Ovary (tissue), 3 donors: ENCODE measurements around the gene GDF2.

Source experiments
- CTCF ChIP-seq, 3 donors: fragments of 450-650 bp in 2 of 3; fragments of 200-600 bp in 1 of 3; IDR thresholded peaks; one replicate each; pipeline versions ENCODE4 v1.5.1 to v1.8.0; 2016 to 2022; ENCODE audit warnings: antibody characterized with exemption in 3 of 3, mild to moderate bottlenecking in 1 of 3
- EP300 ChIP-seq: sonication (generic); formaldehyde crosslinking; IDR thresholded peaks from one replicate; pipeline ENCODE4 v1.6.1; 2017; ENCODE audit warnings: antibody characterized with exemption
- POLR2A ChIP-seq: fragments of 450-650 bp; IDR thresholded peaks from one replicate; pipeline ENCODE4 v1.6.1; 2017; ENCODE audit warnings: antibody characterized with exemption, mild to moderate bottlenecking, moderate library complexity
- donor health status: DM: no; HTN: no; CAD: no.

- TF ChIP-seq CTCF (IDR thresholded peaks at IDR 0.05) = no peak
- TF ChIP-seq EP300 = no peak
- no peak for TF ChIP-seq POLR2A
These were observed 44.6 kb downstream of the GDF2 start for GRCh38 chr10:47366731-47367460.
